Measurements from ENCODE around the gene CEP19.
A peak's percentile ranks its signal among the peaks of the same experiment; 100 is the strongest.

CEP19 gene

GRCh38 chr3:196694202-196694638 is 17.8 kb downstream of the CEP19 start:
- H3K36me3 ChIP-seq (ENCODE audit: control insufficient read depth, insufficient read depth, low read length): no peaks in the 10 kb centered on the region
- no peak for DNase-seq (ENCODE audit: extremely low read depth, insufficient read length)
- H3K4me3 ChIP-seq (replicated peaks; ENCODE audit: low read depth, low read length): no peak overlapping the region
- peak; percentile 2 for TF ChIP-seq CTCF (IDR thresholded peaks at IDR 0.05; ENCODE audit: insufficient read depth, low read length, poor library complexity, severe bottlenecking)
- H3K27me3 ChIP-seq (replicated peaks; ENCODE audit: control insufficient read depth, insufficient read depth, low read length): no peaks in the 10 kb centered on the region

- no peak for DNase-seq (ENCODE audit: extremely low read depth, insufficient read length)
- Histone ChIP-seq H3K36me3 (ENCODE audit: control insufficient read depth, insufficient read depth, low read length) (no peaks in the 10 kb centered on the region), H3K27me3 (replicated peaks; ENCODE audit: control insufficient read depth, insufficient read depth, low read length) (no peaks in the 10 kb centered on the region), H3K4me3 (replicated peaks; ENCODE audit: low read depth, low read length) (no peak overlapping the region)
- TF ChIP-seq CTCF (IDR thresholded peaks at IDR 0.05; ENCODE audit: insufficient read depth, low read length, poor library complexity, severe bottlenecking): no peak
Observed at GRCh38 chr3:196691386-196691785, 20.7 kb downstream of the CEP19 start.

- TF ChIP-seq CTCF (IDR thresholded peaks at IDR 0.05; ENCODE audit: insufficient read depth, low read length, poor library complexity, severe bottlenecking): no peak
- no peaks in the 10 kb centered on the region for H3K36me3 ChIP-seq (ENCODE audit: control insufficient read depth, insufficient read depth, low read length)
- H3K27me3 ChIP-seq (replicated peaks; ENCODE audit: control insufficient read depth, insufficient read depth, low read length): no peaks in the 10 kb centered on the region
- H3K4me3 ChIP-seq (replicated peaks; ENCODE audit: low read depth, low read length): no peak overlapping the region
- DNase-seq (ENCODE audit: extremely low read depth, insufficient read length): no peak
Observed at GRCh38 chr3:196689941-196690660, 21.9 kb downstream of the CEP19 start.

GRCh38 chr3:196688349-196688748 is 23.7 kb downstream of the CEP19 start:
- DNase-seq (ENCODE audit: extremely low read depth, insufficient read length): no peak
- no peak overlapping the region for H3K4me3 ChIP-seq (replicated peaks; ENCODE audit: low read depth, low read length)
- no peak for TF ChIP-seq CTCF (IDR thresholded peaks at IDR 0.05; ENCODE audit: insufficient read depth, low read length, poor library complexity, severe bottlenecking)
- H3K36me3 ChIP-seq (ENCODE audit: control insufficient read depth, insufficient read depth, low read length): no peaks in the 10 kb centered on the region
- no peaks in the 10 kb centered on the region for H3K27me3 ChIP-seq (replicated peaks; ENCODE audit: control insufficient read depth, insufficient read depth, low read length)

GRCh38 chr3:196686436-196686835 is 25.6 kb downstream of the CEP19 start:
- Histone ChIP-seq H3K27me3 (replicated peaks; ENCODE audit: control insufficient read depth, insufficient read depth, low read length) (no peaks in the 10 kb centered on the region), H3K36me3 (ENCODE audit: control insufficient read depth, insufficient read depth, low read length) (no peaks in the 10 kb centered on the region), H3K4me3 (replicated peaks; ENCODE audit: low read depth, low read length) (no peak overlapping the region)
- no peak for DNase-seq (ENCODE audit: extremely low read depth, insufficient read length)
- TF ChIP-seq CTCF (IDR thresholded peaks at IDR 0.05; ENCODE audit: insufficient read depth, low read length, poor library complexity, severe bottlenecking): no peak
